Muscle layer of colon (tissue), 2 donors: ENCODE measurements around the gene NQO1.
"Not testable (repeated sequence)": the region's sequence is repeated elsewhere in the genome, so short reads cannot be mapped to it uniquely, and the experiment has no call there.

ENCODE experiments used
- H3K27ac ChIP-seq: one replicate; pipeline ENCODE4 v1.7.0; 2013; ENCODE audit warnings: low read depth, mild to moderate bottlenecking, low read length, moderate library complexity
- H3K27me3 ChIP-seq, 2 donors: one replicate each; pipeline ENCODE4 v1.7.0; 2013; ENCODE audit warnings: low read length in 2 of 2, mild to moderate bottlenecking in 2 of 2; ENCODE audit not compliant: insufficient read depth in 2 of 2, control insufficient read depth in 1 of 2
- H3K36me3 ChIP-seq: one replicate; pipeline ENCODE4 v1.7.0; 2013; ENCODE audit warnings: mild to moderate bottlenecking, low read length; ENCODE audit not compliant: insufficient read depth
- H3K4me1 ChIP-seq: one replicate; pipeline ENCODE4 v1.7.0; 2013; ENCODE audit warnings: mild to moderate bottlenecking, low read length; ENCODE audit not compliant: insufficient read depth
- H3K4me3 ChIP-seq, 2 donors: one replicate each; pipeline ENCODE4 v1.7.0; 2013; ENCODE audit warnings: low read length in 2 of 2, low read depth in 1 of 2, mild to moderate bottlenecking in 1 of 2, moderate library complexity in 1 of 2
- H3K9ac ChIP-seq: one replicate; pipeline ENCODE4 v1.7.0; 2013; ENCODE audit warnings: low read length
- H3K9me3 ChIP-seq: one replicate; pipeline ENCODE4 v1.7.0; 2013; ENCODE audit warnings: mild to moderate bottlenecking, low read length
- donor health status: abdominal sarcoma.
- donor health status: Adenocarcinoma of cecum.

NQO1 gene

DNA sequence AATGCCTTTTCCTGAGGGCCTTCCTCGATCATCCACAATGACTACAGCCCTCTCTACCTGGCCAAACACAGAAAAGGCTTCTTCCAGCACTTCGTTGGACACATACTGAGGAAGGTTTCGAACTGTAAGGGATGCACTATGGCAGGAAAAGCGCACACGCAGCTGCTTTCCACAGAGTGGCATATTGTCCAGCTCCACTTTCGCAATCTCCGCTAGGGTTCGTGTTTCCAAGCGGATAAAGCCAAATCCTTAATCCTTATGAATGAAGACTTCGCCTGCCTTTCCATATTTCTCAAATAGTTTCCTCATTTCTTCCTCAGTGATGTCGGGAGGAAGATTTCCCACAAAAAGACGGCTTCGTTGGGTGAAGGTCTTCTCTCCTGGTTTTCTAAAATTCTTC lies 31.0 kb upstream of the NQO1 start:
- not testable (repeated sequence) for H3K36me3 ChIP-seq, H3K27me3 ChIP-seq, H3K9ac ChIP-seq, H3K9me3 ChIP-seq, H3K27ac ChIP-seq, H3K4me3 ChIP-seq
- H3K4me1 ChIP-seq = peaks cover 20% of the 10 kb centered on the region

GRCh38 chr16:69756705-69757104 lies 30.3 kb upstream of the NQO1 start:
- H3K4me1 ChIP-seq = peaks cover 17% of the 10 kb centered on the region
- H3K9me3 ChIP-seq = no peaks in the 10 kb centered on the region

GRCh38 chr16:69754469-69755310 lies 28.3 kb upstream of the NQO1 start, which contains the start of gene NOB1:
TSS of gene NOB1 (minus strand) at chr16:69754926. CDS start at chr16:69754910, 16 bp downstream.
- Histone ChIP-seq H3K9me3 (no peaks in the 10 kb centered on the region), H3K27me3 (no peaks in the 10 kb centered on the region), H3K9ac (peak within 1 kb of the TSS; percentile 84), H3K4me1 (peaks cover 15% of the 10 kb centered on the region), H3K27ac (peak within 1 kb of the TSS; percentile 81), H3K4me3 (peak within 1 kb of the TSS; percentile 99 to 100), H3K36me3 (peaks cover 10% of the 10 kb centered on the region)

More at GRCh38 chr16:69756705-69757104, 30.3 kb upstream of the NQO1 start:
- Histone ChIP-seq H3K9ac (no peak overlapping the region), H3K36me3 (no peaks in the 10 kb centered on the region), H3K27ac (no peak overlapping the region), H3K4me3 (no peak overlapping the region), H3K27me3 (no peaks in the 10 kb centered on the region)

GRCh38 chr16:69754143-69754468 lies 27.7 kb upstream of the NQO1 start:
- peaks cover 15% of the 10 kb centered on the region for H3K36me3 ChIP-seq
- peaks cover 15% of the 10 kb centered on the region for H3K4me1 ChIP-seq
- peak overlapping the region; percentile 81 for H3K27ac ChIP-seq
- H3K4me3 ChIP-seq = peak overlapping the region; percentile 99 to 100
- H3K27me3 ChIP-seq = no peaks in the 10 kb centered on the region
- H3K9ac ChIP-seq = peak overlapping the region; percentile 84
- no peaks in the 10 kb centered on the region for H3K9me3 ChIP-seq

DNA sequence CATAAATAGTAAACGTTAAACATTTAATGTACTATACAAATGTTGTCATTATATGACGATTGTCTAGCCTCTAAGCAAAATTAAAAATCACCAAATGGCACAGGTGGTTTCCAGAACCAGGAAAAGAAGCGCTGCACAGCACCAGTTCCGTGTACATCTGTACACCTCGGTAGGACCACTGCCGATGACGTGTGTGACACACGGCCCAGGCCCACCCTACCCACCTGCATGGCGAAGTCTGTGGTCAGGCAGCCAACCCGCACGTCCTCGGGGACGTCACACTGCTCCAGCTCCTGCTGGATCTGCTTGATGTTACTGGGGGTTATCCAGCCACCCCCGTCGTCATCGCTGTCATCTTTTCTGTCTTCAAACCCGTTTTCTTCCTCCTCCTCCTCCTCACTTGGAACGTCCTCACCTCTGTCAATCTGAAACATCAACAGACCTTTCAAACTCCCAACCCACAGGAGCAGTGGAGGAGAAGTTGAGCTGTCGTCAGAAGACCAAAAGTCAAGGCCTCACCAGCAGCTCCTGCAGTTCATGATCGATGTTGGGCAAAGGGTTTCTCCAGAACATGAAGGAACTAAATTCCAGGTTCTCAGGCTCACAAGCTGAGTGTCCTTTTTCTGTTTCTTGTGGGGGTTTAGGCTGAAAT lies 22.5 kb upstream of the NQO1 start:
- Histone ChIP-seq H3K36me3 (peaks cover 62% of the 10 kb centered on the region), H3K27ac (no peak overlapping the region), H3K9ac (no peak overlapping the region), H3K27me3 (no peaks in the 10 kb centered on the region), H3K4me3 (no peak overlapping the region), H3K9me3 (no peaks in the 10 kb centered on the region), H3K4me1 (peaks cover 10% of the 10 kb centered on the region)

DNA sequence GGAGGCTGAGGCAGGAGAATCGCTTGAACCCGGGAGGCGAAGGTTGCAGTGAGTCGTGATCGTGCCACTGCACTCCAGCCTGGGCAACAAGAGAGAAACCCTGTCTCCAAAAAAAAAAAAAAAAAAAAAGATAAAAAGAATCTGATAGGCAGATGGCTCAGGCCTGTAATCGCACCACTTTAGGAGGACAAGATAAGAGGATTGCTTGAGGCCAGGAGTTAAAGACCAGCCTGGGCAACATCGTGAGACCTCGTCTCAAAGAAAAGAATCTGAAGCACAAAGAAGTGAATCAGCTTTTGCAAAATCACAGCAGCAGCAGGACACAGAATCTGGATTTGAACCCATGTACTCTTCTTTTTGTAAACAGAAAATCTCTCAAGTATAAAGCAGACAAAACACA lies 20.8 kb upstream of the NQO1 start:
- H3K4me1 ChIP-seq = no peaks in the 10 kb centered on the region
- H3K4me3 ChIP-seq = no peak overlapping the region
- no peaks in the 10 kb centered on the region for H3K27me3 ChIP-seq
- H3K9ac ChIP-seq = no peak overlapping the region
- H3K36me3 ChIP-seq = peaks cover 74% of the 10 kb centered on the region
- no peaks in the 10 kb centered on the region for H3K9me3 ChIP-seq
- no peak overlapping the region for H3K27ac ChIP-seq

DNA sequence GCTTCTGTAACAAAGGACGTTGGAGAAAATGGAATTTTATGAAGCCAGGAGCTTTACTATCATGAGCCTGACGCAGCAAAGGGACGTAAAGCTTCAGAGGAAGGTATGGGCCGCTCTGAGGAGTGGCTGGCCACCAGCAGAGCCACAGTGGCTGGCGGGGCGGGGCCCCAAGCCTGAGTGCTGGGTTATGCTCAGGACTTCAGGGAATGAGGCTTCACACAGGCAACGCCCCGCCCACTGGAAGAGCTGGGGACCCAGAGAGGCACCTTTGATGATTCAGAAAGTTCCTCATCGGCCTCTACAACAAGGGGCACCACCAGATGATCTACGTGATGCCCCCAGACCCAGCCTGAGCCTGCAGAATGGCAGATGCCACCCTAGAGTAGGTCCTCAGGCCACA lies 19.6 kb upstream of the NQO1 start:
- Histone ChIP-seq H3K27me3 (no peaks in the 10 kb centered on the region), H3K36me3 (peaks cover 81% of the 10 kb centered on the region), H3K9ac (no peak overlapping the region)

GRCh38 chr16:69745232-69745612 lies 18.9 kb upstream of the NQO1 start:
- no peak overlapping the region for H3K9ac ChIP-seq
- H3K27ac ChIP-seq = no peak overlapping the region
- H3K36me3 ChIP-seq = peaks cover 80% of the 10 kb centered on the region
- H3K27me3 ChIP-seq = no peaks in the 10 kb centered on the region
- H3K4me1 ChIP-seq = no peaks in the 10 kb centered on the region
- H3K9me3 ChIP-seq = no peaks in the 10 kb centered on the region
- no peak overlapping the region for H3K4me3 ChIP-seq

More for the DNA sequence above, 19.6 kb upstream of the NQO1 start:
- Histone ChIP-seq H3K27ac (no peak overlapping the region), H3K9me3 (no peaks in the 10 kb centered on the region), H3K4me3 (no peak overlapping the region), H3K4me1 (no peaks in the 10 kb centered on the region)

- H3K9me3 ChIP-seq = no peaks in the 10 kb centered on the region
- no peaks in the 10 kb centered on the region for H3K4me1 ChIP-seq
- no peak overlapping the region for H3K4me3 ChIP-seq
- H3K27me3 ChIP-seq = no peaks in the 10 kb centered on the region
- peaks cover 81% of the 10 kb centered on the region for H3K36me3 ChIP-seq
- H3K27ac ChIP-seq = no peak overlapping the region
- H3K9ac ChIP-seq = no peak overlapping the region
Observed at GRCh38 chr16:69744363-69745231, 18.2 kb upstream of the NQO1 start.

DNA sequence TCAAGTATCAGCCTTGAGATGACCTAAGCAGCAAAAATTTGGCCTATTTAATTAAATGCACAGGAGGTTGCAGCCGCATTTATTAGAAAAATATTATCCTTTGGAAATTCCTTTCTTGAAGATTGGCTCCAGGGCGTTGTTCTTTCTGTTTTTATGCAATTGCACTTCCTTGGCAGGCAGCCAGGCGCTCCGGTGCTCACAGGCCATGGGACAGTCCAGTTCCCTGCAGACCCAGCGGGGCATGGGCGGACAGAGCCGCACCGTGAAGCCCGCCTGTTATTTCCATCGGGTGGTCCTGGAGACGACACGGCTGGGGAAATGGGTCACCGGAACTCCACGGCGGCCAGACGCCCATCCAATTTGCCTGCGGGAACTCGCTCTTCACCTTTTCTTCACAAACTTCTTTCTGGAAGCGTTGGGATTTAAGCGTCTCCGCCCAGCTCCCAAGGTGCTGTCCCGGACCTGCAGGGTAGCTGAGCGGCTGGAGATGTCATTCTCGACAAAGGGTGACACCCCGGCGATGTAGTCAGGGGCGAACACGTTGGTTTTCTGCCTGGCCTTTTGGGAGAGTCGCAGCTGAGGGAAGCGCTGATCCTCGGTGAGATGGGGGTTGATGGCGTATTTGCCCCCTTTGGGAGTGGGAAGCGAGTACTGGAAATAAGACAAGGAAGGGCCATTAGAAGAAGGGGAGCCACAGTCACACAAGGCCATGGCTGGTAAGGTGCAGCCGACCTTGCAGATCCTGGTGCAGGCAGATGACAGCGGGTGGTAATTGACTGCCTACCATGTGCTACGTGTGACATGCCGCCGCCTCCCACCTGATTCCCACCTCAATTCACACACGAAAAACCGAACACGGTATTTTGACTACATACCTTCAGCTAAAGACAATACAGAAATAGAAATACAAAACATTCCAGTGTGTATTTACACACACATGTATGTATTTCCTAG lies 15.9 kb upstream of the NQO1 start:
- Histone ChIP-seq H3K9ac (no peak overlapping the region), H3K4me3 (no peak overlapping the region), H3K9me3 (no peaks in the 10 kb centered on the region), H3K36me3 (peaks cover 57% of the 10 kb centered on the region), H3K4me1 (no peaks in the 10 kb centered on the region), H3K27me3 (no peaks in the 10 kb centered on the region), H3K27ac (no peak overlapping the region)
